HEK293 (cell line): ENCODE data around the gene ATAT1.

Experiments used
- REST ChIP-seq: fragments of 450-650 bp; formaldehyde crosslinking; IDR thresholded peaks from 2 replicates; pipeline ENCODE4 v1.5.1; 2016; ENCODE audit warnings: missing biosample characterization, missing genetic modification characterization
- SETDB1 ChIP-seq: IDR thresholded peaks from one replicate; pipeline ENCODE4 v1.6.1; 2017; ENCODE audit warnings: mild to moderate bottlenecking, low read length, moderate library complexity, mixed read lengths; ENCODE audit not compliant: insufficient read length
- ZBTB21 ChIP-seq: fragments of 450-650 bp; formaldehyde crosslinking; IDR thresholded peaks from 2 replicates; pipeline ENCODE4 v1.5.1; 2017; ENCODE audit warnings: missing biosample characterization, missing genetic modification characterization
- ZNF561 ChIP-seq: fragments of 450-650 bp; IDR thresholded peaks from 2 replicates; pipeline ENCODE4 v1.5.1; 2018; ENCODE audit warnings: missing biosample characterization, missing genetic modification characterization, borderline replicate concordance

- no peak for TF ChIP-seq ZNF561
- TF ChIP-seq SETDB1: no peak
- no peak for TF ChIP-seq REST (tag by site-specific recombination)
- no peak for TF ChIP-seq ZBTB21 (tag by site-specific recombination)
These were observed 50.1 kb downstream of the ATAT1 start for GRCh38 chr6:30676660-30677285.
